Suppressor macrophage (primary cell): ENCODE results near the gene PDZRN3.

Experiments used
- DNase-seq, 4 experiments: peaks; one replicate each; pipeline ENCODE4 v3.0.0-alpha.2; 2020 to 2022
- total RNA-seq, 17 experiments: gene quantifications; one replicate each; lab custom pipeline; 2026; ENCODE audit warnings: mixed read lengths in 6 of 17, inconsistent platforms in 3 of 17; lab: John Stamatoyannopoulos, UW

The PDZRN3 gene
- 0 to 1.7 (median 0) reads per million in 17 experiments for total RNA-seq

DNA sequence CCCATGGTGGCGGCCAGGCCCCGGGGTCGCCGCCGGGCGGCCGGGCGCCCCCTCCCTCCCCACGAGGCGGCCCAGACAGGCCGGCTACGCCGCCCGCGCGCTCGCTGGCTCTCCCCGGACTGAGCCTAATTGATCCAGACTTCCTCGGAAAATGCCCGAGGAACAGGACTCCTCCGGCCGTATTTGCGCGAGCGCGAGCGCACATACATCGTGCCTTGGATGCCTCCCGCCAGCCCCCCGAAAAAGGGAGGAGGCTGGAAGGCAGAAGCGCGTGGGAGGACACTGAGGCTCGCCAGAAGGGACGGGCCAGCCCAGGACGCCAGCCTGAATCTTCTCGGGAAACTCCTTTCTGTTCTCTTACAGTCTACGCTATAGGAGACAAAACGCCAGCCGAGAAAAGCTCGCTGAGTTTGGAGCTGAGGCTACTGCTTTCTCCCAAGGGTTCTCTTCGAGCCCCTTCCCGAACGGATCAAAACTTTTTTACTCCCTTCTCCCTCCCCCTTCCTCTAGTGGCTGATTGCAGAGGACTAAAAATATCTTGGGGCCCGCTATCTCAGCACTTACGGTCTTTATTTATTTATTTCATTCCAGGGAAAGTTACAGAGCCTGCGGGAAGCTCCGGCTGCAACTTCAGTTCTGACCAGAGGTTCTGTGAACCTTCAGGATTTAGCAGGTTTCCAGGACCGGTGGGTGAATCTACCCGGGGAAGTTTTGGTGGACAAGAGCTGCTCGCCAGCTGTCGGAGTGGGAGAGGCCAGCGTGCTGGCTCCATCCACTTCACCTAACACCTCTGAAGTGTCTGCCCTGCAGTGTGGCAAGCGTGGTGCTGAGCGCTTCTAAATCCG is at the start of gene PDZRN3:
Gene PDZRN3 (minus strand): TSS at position 121 of the 845 bp plus-strand sequence.
- DNase-seq: no peak

DNA sequence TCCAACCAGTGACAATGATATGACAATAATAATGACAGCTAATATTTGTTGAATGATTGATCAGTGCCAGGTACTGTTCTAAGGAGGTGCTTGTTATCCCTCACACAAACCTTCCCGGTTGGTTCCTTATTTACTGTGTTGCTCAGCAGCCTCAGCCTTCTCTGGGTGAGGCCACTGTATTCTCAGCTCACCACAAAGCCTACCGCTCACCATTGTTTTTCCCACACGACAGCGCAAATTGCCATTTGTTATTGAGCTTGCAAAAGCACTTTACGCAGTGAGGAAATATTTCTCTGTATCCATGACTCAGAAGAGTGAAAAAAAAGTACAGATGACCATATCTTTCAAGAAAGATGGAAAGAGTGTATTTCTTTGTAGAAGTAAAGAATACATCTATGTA is 49.5 kb upstream of the PDZRN3 start:
- no peak for DNase-seq

DNA sequence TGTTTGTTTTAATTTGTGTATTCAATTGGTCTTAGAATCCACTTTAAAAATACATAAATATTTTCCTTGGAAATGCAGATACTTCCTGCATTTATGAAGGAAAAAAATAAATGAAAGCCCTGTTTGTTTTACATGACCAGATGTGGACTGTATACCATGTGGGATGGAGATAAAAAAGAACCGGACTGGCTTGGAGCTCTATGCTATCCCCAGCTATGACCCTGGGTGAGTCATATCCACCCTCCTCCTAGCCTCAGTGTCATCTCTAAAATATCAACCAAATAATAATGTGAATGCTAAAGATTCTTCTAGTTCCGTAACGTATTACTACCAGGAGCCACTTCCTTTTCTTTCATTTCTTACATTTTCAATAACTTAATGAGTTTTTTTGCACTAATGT is 44.5 kb upstream of the PDZRN3 start:
- no peak for DNase-seq

DNA sequence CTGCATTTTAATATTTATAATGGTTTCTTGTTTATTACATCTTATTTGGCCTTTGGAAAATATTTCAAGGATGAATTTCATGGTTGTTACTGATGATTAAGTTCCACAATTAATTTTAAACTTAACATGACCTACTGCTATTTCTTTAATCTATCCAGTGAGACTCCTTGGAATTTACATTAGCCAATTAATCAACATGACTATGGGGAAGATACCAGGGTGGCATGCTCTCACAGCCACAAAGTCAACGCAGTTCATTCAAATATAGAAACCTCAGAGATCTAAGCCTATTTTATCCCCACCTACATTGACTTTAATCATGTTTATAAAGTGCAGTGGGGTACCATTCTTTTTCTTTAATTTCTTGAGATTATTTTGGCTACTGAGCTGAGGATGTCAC is 43.6 kb upstream of the PDZRN3 start:
- DNase-seq: no peak

DNA sequence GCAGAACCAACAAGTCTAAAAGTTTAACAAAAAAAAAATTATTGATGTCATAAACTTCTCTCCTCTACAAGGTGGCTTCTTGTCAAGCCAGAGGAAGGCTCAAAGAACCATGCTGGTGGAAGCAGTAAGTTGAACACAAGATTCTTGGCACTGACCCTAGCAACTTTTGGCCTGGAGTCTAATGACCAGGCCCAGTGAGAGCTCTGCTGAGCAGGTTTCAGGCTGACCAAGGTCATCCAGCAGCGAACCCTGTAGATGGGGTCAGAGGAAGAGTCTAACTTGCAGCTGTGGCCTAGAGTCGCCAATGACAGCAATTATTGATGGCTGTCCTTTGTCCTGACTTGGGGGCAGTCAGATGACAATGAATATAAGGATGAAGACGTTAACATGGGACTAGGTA is 43.1 kb upstream of the PDZRN3 start:
- DNase-seq: no peak

DNA sequence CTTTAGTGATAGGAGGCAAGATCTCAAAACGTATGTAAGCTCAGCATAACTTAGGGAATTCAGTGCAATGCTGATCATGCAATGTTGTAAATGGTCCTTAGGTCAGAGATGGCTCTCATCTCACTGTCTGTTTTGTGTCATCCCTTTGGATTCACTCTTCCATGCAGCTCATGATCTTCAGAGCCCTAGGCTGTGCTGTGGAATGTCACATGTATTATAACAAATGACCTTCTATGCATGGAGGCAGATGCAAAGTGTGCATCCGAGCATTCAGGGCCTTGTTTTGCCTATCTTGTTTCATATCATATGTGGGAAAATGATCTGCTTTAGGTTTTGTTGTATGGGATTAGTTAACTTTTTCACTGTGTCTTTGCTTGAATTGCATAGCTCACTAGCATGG is 40.5 kb upstream of the PDZRN3 start:
- DNase-seq: no peak

DNA sequence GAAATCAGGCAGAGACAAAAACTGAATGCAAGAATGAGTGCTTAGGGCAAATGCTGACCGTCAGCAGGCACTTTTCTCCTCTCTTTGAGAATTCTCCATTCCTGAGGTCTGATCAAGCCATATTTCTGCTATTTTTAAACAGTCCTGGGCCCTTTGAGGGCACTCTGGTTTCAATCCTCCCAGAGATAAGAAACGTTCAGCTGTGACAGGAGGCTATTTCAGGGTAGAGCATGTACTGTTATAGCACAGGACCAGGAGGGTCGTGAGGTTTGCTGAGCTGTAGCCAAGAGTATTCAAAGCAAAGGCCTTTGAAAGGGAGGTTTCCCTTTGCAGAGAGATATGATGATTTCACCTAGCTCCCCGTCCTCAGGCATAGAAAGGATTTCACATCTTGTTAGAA is 39.6 kb upstream of the PDZRN3 start:
- no peak for DNase-seq

DNA sequence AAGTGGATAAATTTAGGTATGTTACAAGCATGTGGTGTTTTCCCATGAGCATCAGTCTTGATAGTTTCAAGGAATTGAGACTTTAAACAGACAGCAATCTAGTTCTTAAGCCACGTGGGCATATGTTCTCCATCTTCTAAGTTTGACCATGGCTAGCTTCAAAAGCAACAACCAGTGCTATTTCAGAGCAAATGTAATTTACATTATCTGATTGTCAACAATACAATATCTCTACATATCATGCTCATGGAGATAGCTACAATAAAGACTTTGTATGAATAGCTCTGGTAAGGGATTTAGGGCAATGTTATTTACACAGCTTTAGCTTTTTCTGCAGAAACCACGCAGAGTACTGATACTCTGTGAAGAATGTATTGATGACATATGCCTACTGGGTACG is 38.8 kb upstream of the PDZRN3 start:
- no peak for DNase-seq

DNA sequence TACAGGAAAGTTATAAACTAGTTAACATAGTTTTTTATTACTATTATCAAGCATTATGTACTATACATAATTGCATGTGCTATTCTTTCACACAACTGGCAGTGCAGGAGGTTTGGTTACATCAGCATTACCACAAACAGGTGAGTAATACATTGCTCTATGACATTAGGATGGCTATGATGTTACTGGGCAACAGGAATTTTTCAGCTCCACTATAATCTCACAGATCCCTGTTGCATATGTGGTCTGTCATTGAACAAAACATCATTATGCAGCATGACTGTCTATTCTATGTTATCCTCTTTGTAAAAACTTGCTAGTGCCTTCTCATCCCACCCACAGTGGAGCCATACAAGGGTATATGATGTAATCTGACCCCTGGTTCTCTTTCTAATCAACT is 36.5 kb upstream of the PDZRN3 start:
- no peak for DNase-seq

DNA sequence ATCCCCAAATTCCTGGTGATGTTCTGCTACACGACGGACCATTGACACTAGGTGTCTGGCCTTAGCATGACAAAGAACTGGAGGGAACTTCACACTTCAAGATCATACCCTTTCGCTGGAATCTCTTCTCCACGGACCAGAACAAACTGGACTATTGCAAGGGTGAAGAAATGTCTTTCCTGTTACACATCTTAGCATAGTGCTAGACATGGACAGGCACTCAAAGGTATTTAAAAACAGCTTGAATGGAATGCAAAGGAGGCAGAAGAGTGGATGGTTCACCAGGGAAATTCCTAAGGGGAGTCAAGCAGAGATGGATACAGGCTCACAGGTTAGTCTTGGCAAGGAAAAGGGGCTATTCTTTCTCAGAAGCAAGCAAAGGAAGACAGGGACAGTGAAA is 33.5 kb upstream of the PDZRN3 start:
- DNase-seq: no peak

DNA sequence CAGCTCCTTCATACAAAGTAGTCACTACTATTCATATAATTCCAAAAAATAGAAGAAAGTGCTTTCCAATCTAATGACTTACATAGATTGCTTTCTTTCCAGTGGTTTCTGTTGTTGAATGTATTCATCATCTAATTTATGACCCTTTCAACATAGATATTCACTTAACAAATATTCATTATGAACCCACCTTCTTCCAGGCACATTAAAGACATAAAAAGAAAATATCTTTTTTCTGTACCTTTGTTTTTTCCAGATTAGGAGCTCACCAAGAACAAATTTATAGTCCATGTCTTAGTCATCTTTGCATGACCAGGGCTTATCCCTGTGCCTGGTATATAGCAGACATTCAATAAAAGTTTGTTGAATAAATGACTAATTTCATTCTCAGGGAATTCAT is 32.4 kb upstream of the PDZRN3 start:
- no peak for DNase-seq

DNA sequence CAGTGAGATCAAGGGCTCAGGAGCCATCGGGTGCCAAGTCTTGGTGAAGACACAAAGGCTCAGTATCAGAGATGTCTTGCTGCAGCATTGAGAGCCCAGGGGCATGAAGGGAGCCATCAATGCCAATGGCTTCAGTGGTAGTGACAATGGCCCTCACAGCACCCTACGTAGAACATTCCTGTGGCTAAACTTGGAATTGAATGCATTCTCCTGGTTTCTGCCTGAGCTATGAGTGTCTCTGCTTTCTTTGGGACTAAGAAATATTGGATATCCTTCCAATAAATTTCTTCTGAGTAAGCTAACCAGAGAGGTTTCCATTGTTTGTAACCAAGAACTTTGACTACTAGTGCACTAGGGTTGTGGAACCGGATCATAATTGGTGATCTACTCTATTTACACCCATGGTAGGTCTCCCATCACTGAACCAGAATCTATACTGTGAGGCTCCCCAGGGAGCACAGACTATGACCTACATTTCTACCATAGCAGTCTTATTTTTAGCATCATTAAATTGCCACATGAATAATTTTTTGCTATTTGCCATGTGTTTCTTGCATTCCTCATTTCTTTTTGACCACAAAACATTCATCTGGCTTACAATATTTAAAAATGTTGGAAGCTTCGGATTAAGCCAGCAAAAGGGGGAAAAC is 31.6 kb upstream of the PDZRN3 start:
- DNase-seq: no peak

DNA sequence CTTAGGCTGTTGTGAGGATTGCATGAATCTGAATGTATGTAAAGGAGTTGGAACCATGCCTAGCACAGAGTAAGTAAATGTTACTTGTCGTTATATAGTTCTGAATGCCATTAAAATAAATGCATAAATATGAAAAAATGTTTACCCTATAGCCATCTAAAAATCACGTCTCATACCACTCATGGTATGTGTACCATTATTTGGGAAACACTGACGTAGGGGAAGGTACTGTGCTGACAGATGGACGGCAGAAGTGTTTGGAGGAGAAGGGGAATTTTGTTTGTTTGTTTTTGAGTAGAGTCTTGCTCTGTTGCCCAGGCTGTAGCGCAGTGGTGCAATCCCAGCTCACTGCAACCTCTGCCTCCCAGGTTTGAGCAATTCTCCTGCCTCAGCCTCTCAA is 30.5 kb upstream of the PDZRN3 start:
- no peak for DNase-seq

DNA sequence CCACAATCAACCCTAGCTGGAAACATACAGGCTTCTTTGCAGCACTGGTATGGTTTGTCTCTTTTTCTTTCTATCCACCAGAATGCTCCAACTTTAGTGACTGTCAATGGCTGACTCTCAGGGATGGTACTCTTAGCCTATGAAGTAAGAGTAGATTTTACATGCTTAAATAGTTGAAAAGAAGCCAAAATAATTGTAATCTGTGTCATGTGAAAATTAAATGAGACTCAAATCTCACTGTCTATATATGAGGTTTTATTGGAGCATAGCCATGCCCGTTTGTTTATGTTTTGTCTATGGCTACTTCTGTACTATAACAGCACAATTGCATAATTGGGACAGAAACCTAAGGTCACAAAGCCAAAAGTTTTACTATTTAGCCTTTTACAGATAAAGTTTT is 29.1 kb upstream of the PDZRN3 start:
- no peak for DNase-seq

DNA sequence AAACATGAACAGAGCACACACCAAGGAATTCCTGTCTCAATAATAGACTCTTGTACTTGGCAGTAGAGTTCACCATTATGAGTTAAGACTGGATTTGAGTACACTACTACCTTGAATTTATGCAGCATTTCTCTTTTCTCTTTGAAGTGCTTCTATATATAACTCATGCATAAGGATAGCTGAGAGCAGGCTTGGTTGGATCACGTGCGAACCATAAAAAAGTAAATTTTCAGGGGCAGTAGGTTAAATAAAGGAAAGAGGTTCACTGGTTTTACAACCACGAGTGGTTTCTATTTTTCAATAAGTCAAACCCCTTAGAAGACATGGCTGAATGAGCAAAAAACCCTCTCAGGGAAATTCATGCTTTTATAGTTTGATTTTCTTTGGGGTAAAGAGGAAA is 28.6 kb upstream of the PDZRN3 start:
- no peak for DNase-seq

DNA sequence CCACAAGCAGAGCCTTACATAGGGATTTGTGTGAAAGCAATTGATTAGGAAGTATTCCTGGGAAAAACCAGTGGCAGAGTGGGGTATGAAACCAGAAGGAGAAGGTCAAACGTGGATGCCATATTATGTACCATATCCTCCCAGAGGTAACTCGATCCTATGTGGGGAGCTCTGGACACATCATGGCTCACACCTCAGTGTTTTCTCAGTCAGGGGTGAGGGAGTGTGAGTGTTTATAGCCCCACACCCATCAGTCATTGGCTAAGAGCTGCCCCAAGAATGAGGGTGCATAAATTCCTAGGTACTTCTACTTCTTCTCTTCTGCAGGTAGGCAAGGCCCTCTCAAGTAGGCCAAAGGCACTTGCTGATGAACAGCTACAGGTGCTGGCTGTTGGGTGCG is 28.2 kb upstream of the PDZRN3 start:
- DNase-seq: no peak

DNA sequence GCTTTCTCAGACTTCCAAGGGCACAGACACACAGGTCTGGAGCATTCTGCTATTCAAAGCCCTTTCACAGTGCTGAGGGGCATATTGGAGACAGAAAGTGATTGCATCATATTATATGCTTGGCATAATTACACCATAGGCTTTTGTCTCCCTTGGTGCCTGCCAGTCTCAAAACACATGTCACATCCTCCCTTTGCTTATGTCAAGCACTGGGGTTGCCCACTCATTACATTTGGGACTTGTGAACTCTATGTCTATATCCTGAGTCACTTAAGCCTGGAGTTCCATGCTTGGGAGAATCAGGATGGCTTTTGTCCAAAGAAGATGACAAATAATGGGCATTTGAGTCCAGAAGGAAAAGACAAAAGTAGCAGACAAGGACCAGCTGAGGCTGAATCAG is 12.3 kb upstream of the PDZRN3 start:
- no peak for DNase-seq

DNA sequence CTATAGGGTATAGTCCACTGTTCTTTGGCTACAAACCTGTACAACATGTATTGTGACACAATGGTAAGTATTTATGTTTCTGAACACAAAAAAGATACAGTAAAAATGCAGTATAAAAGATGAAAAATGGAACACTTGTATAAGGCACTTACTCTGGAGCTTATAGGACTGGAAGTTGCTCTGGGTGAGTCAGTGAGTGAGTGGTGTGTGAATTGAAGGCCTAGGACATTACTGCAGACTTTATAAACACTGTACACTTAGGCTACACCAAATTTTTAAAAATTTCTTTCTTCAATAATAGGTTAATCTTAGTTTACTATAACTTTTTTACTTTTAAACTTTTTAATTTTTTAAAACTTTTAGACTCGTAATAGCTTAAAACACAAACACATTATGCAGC is 10.5 kb upstream of the PDZRN3 start:
- DNase-seq: no peak

DNA sequence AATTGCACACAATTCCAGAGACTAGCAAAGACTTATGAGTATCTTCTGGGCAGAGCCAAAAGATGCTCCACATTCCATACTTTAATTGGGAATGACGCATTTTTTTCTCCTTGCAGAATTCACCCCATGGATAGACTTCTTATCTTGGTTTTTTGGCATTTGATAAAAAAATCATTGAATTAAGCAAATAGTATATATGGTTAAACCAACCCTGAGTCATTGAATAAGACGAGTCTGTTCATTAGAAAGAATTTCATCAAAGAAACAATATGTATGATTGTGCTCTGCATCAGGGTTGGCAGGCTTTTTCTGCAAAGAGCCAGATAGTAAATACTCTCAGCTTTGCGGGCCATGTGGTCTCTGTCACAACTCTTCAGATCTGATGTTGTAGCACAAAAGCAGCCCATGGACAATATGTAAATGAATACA is 9.2 kb upstream of the PDZRN3 start:
- no peak for DNase-seq

DNA sequence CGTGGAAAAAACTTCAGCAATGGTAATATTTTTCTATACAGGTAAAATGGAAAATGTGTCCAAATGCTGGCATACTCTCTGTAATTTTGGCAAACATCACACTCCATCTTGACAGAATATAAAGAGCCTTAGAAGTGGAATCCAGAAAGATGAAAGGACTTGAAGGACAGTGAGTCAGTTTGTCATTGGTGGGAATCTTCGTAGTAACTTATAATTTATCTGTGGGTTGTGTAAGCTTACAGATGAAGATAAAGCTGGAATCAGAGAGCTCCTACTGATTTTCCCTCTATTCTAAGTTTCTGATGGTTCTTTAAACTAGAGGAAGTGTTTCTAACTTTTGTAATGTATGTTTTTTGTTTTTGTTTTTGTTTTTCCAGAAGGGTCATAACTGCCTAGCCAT is 8.7 kb upstream of the PDZRN3 start:
- no peak for DNase-seq

DNA sequence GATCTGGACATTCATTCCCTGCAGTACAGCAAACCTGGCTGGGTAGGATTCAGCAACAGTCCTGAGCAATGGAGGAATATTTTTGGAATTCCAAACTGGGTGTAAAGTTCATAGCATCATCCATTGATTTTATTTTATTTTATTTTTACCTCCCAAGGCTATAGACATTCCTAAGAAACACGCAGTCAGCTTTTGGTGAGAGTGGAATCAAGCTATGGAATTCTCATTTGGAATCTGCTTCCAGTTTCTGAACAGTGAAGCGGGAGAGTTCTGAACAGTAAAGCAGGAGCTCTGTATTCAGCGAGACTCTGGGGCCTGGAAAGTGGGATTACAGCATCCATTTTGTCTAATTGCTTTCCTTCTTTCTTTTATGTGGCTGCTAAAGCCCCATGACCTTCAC is 1.4 kb upstream of the PDZRN3 start:
- DNase-seq: no peak

DNA sequence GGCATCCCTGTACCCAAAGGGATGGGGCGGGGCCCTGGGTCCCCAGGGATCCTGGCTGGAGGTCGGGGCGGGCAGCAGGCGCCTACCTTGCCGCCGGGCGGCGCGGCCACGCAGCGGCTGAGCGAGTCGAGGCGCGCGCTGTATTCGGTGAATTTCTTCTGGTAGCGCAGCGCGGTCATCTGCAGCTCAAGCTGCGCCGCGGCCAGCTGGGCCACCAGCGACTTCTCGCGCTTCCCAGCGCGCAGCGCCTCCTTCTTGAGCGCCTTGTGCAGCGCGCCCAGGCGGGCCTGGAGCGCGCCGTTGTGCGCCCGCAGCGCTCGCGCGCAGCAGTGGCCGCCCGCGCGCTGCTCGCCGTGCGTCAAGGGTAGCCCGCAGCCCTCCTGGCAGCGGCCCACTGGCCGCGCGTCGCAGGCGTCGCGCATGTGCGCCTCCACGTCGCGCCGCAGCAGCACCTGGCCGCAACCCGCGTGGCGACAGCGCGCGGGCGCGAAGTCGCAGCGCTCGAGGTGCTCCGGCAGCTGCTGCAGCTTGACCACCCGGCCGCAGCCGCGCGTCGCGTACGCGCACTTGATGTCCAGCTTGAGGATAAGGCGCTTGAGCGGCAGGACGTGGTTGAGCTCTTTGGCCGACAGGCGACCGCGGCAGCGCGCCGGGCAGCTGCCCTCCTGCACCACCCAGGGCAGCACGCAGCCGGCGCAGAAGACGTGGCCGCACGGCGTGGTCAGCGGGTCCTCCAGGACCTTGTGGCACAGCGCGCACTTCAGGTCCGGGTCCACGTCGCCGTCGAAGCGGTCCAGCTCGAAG is 522 bp downstream of the PDZRN3 start:
- no peak for DNase-seq

DNA sequence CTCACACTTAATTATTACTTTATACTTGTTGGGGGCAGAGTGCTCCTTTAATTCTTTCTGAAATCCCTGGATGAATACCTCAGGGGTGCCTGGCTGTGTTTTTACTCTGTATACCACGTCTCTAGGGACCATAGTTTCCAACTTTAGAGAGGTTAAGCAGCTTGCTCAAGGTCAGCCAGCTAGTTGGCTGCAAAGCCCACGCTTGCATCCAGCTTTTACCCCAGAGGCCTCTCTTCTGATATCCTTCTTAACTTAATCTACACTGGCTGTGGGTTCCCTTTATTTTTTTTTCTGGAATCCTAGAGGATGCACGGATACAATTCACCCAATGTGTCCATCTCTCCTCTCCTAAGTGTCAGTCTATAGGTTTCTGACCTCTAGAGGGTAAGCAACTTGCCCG is 1.4 kb downstream of the PDZRN3 start:
- no peak for DNase-seq
